ENCODE data around the gene GSTM4. TPM values are rescaled to one million over a fixed set of nuclear protein-coding genes. Genes with fewer than 3 reads are reported as not detected.

The GSTM4 gene
- total and polyA plus RNA-seq, 2 experiments from 2014 or later, result 53.5 to 134 TPM

GRCh38 chr1:109623601-109624161 is 32.2 kb upstream of the GSTM4 start:
- no peaks in the 10 kb centered on the region for H3K4me1 ChIP-seq (ENCODE audit: low read depth)

GRCh38 chr1:109624201-109625010 is 31.5 kb upstream of the GSTM4 start:
- H3K36me3 ChIP-seq, result peaks cover 2% of the 10 kb centered on the region
- no peak overlapping the region for H3K4me3 ChIP-seq
- no peaks in the 10 kb centered on the region for H3K27me3 ChIP-seq
- H3K9me3 ChIP-seq (ENCODE audit: low read depth), result no peaks in the 10 kb centered on the region
- TF ChIP-seq CTCF (IDR thresholded peaks at IDR 0.05; ENCODE audit: low read depth, low read length), result no peak
- DNase-seq (ENCODE audit: low read depth in 1 of 2, low spot score in 1 of 2), result no peak
- no peak overlapping the region for H3K27ac ChIP-seq
- no peaks in the 10 kb centered on the region for H3K4me1 ChIP-seq (ENCODE audit: low read depth)

More at GRCh38 chr1:109623601-109624161, 32.2 kb upstream of the GSTM4 start:
- DNase-seq (ENCODE audit: low read depth in 1 of 2, low spot score in 1 of 2), result no peak
- Histone ChIP-seq H3K4me3 (no peak overlapping the region), H3K9me3 (ENCODE audit: low read depth) (no peaks in the 10 kb centered on the region), H3K27ac (no peak overlapping the region), H3K36me3 (no peaks in the 10 kb centered on the region), H3K27me3 (no peaks in the 10 kb centered on the region)
- TF ChIP-seq CTCF (IDR thresholded peaks at IDR 0.05; ENCODE audit: low read depth, low read length), result no peak

- no peak overlapping the region for H3K27ac ChIP-seq
- no peak overlapping the region for H3K4me3 ChIP-seq
- no peak for DNase-seq (ENCODE audit: low read depth in 1 of 2, low spot score in 1 of 2)
- H3K36me3 ChIP-seq, result peaks cover 6% of the 10 kb centered on the region
- TF ChIP-seq CTCF (IDR thresholded peaks at IDR 0.05; ENCODE audit: low read depth, low read length), result no peak
- H3K9me3 ChIP-seq (ENCODE audit: low read depth), result no peaks in the 10 kb centered on the region
- H3K27me3 ChIP-seq, result no peaks in the 10 kb centered on the region
- no peaks in the 10 kb centered on the region for H3K4me1 ChIP-seq (ENCODE audit: low read depth)
Measured at GRCh38 chr1:109625176-109625575, 30.7 kb upstream of the GSTM4 start.

GRCh38 chr1:109625601-109626560 is 30.0 kb upstream of the GSTM4 start:
- TF ChIP-seq CTCF (IDR thresholded peaks at IDR 0.05; ENCODE audit: low read depth, low read length), result no peak
- H3K4me1 ChIP-seq (ENCODE audit: low read depth), result no peaks in the 10 kb centered on the region

GRCh38 chr1:109626682-109627408 is 29.1 kb upstream of the GSTM4 start:
- TF ChIP-seq CTCF (IDR thresholded peaks at IDR 0.05; ENCODE audit: low read depth, low read length), result no peak
- no peak overlapping the region for H3K27ac ChIP-seq
- DNase-seq (ENCODE audit: low read depth in 1 of 2, low spot score in 1 of 2), result no peak
- H3K9me3 ChIP-seq (ENCODE audit: low read depth), result no peaks in the 10 kb centered on the region
- no peaks in the 10 kb centered on the region for H3K4me1 ChIP-seq (ENCODE audit: low read depth)
- no peaks in the 10 kb centered on the region for H3K27me3 ChIP-seq
- H3K4me3 ChIP-seq, result no peak overlapping the region
- peaks cover 11% of the 10 kb centered on the region for H3K36me3 ChIP-seq

More at GRCh38 chr1:109625601-109626560, 30.0 kb upstream of the GSTM4 start:
- no peak for DNase-seq (ENCODE audit: low read depth in 1 of 2, low spot score in 1 of 2)
- no peaks in the 10 kb centered on the region for H3K9me3 ChIP-seq (ENCODE audit: low read depth)
- no peak overlapping the region for H3K4me3 ChIP-seq
- peaks cover 7% of the 10 kb centered on the region for H3K36me3 ChIP-seq
- H3K27ac ChIP-seq, result no peak overlapping the region
- no peaks in the 10 kb centered on the region for H3K27me3 ChIP-seq

Data from cardiac muscle cell (in vitro differentiated cells and primary cell).